Osteoblast (primary cell): ENCODE results near the gene AKAP8. TPM values are rescaled to one million over a fixed set of nuclear protein-coding genes. Genes with fewer than 3 reads are reported as not detected.
A peak's percentile ranks its signal among the peaks of the same experiment; 100 is the strongest.

Experiments
- DNase-seq: peaks from one replicate; pipeline ENCODE4 v3.0.0; 2011; ENCODE audit warnings: low spot score, mixed read lengths; ENCODE audit not compliant: insufficient read length; ENCODE audit errors: missing footprints
- H2AFZ ChIP-seq: 2 replicates; pipeline ENCODE4 v1.6.0; 2011; ENCODE audit warnings: mild to moderate bottlenecking, low read length
- H3K27ac ChIP-seq: 2 replicates; pipeline ENCODE4 v1.5.1; 2011; ENCODE audit warnings: mild to moderate bottlenecking, low read depth, low read length, moderate library complexity
- H3K27me3 ChIP-seq: 2 replicates; pipeline ENCODE4 v1.6.0; 2012; ENCODE audit warnings: mild to moderate bottlenecking, control low read depth, inconsistent platforms, low read length, moderate library complexity; ENCODE audit not compliant: insufficient read depth
- H3K36me3 ChIP-seq: 2 replicates; pipeline ENCODE4 v1.5.1; 2011; ENCODE audit warnings: mild to moderate bottlenecking, low read length, control low read depth, moderate library complexity; ENCODE audit not compliant: insufficient read depth
- H3K4me1 ChIP-seq: 2 replicates; pipeline ENCODE4 v1.5.1; 2011; ENCODE audit warnings: mild to moderate bottlenecking, low read length, control low read depth, moderate library complexity; ENCODE audit not compliant: insufficient read depth
- H3K4me2 ChIP-seq: 2 replicates; pipeline ENCODE4 v1.6.0; 2011; ENCODE audit warnings: mild to moderate bottlenecking, low read length; ENCODE audit not compliant: insufficient read depth
- H3K4me3 ChIP-seq: fragments of 200-600 bp; sonication (generic); 3 replicates; pipeline ENCODE4 v1.5.1; 2012; ENCODE audit warnings: mild to moderate bottlenecking, low read length, inconsistent platforms; ENCODE audit not compliant: insufficient read depth
- H3K79me2 ChIP-seq: 2 replicates; pipeline ENCODE4 v1.6.0; 2012; ENCODE audit warnings: mild to moderate bottlenecking, low read length, control low read depth, inconsistent platforms; ENCODE audit not compliant: insufficient read depth
- H3K9me3 ChIP-seq: 2 replicates; pipeline ENCODE4 v1.5.1; 2011; ENCODE audit warnings: low read depth, low read length, control low read depth
- H4K20me1 ChIP-seq: 2 replicates; pipeline ENCODE4 v1.6.0; 2012; ENCODE audit warnings: mild to moderate bottlenecking, low read length, control low read depth; ENCODE audit not compliant: insufficient read depth
- CTCF ChIP-seq: IDR thresholded peaks from 2 replicates; pipeline ENCODE4 v1.5.1; 2011; ENCODE audit warnings: mild to moderate bottlenecking, low read depth, low read length, moderate library complexity; ENCODE audit errors: extremely low read depth
- total RNA-seq: library from RNA; depleted of rRNA; stranded (reverse); fragments of >200 nt; gene quantifications from 2 replicates; pipeline ENCODE4 v1.2.3, GENCODE V29; 2012

AKAP8 gene
- total RNA-seq, 1 donor, result 18.1 TPM

DNA sequence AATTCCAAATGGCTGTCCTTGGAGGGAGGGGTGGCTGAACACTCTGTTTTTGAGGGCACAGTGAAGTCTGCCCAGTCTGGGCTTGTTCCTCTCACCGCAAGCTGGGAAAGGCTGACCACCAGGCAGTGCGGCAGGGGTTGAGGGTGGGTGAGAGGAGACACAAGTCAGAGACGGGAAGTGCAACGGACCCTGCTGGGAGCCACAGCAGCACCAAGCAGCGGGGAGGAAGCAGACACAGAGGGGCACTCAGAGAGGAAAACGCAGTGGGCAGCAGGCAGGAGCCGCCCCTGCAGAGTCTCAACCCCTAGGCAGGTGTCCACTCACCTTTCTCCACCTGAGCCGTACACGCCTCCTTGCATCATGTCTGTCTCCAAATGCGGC lies 23.6 kb upstream of the AKAP8 start:
- DNase-seq, result no peak
- no peaks in the 10 kb centered on the region for H3K9me3 ChIP-seq
- no peak for TF ChIP-seq CTCF
- no peak overlapping the region for H3K4me3 ChIP-seq
- no peak overlapping the region for H2AFZ ChIP-seq
- H3K27me3 ChIP-seq, result no peaks in the 10 kb centered on the region
- H3K79me2 ChIP-seq, result peaks cover 88% of the 10 kb centered on the region
- no peak overlapping the region for H3K4me2 ChIP-seq
- peaks cover 77% of the 10 kb centered on the region for H4K20me1 ChIP-seq
- H3K36me3 ChIP-seq, result peaks cover 29% of the 10 kb centered on the region
- no peaks in the 10 kb centered on the region for H3K4me1 ChIP-seq
- H3K27ac ChIP-seq, result no peak overlapping the region

DNA sequence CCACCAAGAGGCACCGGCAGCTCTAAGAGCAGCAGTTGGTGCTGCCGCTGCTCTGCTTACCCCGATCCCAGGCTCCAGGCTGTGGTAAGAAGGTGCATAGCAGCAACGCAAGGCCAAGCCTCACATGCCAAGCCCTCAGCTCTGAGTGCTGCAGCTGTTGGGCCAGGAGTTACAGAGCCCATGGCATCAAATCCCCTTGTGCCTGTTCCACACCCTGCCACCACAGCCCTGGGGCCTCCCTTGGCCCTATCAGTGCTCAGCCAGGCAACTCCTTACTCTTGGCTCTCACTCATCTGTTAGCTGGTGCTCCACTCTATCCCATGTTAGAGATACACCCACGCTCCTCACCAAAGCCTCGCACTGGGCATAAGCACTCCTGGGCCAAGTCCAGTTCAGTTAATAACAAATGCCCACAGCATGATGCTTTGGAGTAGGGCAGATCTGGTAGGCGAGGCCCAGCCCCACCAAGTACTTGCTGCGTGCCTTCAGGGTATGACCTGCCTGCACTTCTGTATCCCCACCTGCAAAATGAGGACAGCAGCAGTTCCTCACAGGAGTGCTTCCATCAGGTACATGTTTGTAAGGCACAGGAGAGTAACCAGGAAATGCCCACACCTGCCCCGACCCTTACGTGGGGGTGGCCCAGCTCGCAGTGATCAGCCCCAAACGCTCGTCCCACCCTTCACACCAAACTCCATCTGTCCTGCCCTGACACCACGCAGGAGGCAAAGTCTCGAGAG lies 23.0 kb upstream of the AKAP8 start:
- Histone ChIP-seq H3K36me3 (peaks cover 35% of the 10 kb centered on the region), H3K27ac (no peak overlapping the region), H3K27me3 (no peaks in the 10 kb centered on the region), H3K4me2 (no peak overlapping the region), H3K4me3 (no peak overlapping the region), H3K4me1 (no peaks in the 10 kb centered on the region), H2AFZ (no peak overlapping the region), H4K20me1 (peaks cover 76% of the 10 kb centered on the region), H3K9me3 (no peaks in the 10 kb centered on the region), H3K79me2 (peaks cover 88% of the 10 kb centered on the region)
- peak; percentile 54 for DNase-seq
- no peak for TF ChIP-seq CTCF

GRCh38 chr19:15401397-15401710 lies 21.8 kb upstream of the AKAP8 start:
- Histone ChIP-seq H3K27me3 (no peaks in the 10 kb centered on the region), H3K9me3 (no peaks in the 10 kb centered on the region), H2AFZ (no peak overlapping the region), H3K4me2 (no peak overlapping the region), H3K4me3 (no peak overlapping the region), H4K20me1 (peaks cover 74% of the 10 kb centered on the region), H3K36me3 (peaks cover 47% of the 10 kb centered on the region), H3K4me1 (no peaks in the 10 kb centered on the region), H3K27ac (no peak overlapping the region), H3K79me2 (peaks cover 88% of the 10 kb centered on the region)
- no peak for TF ChIP-seq CTCF
- peak; percentile 65 for DNase-seq

DNA sequence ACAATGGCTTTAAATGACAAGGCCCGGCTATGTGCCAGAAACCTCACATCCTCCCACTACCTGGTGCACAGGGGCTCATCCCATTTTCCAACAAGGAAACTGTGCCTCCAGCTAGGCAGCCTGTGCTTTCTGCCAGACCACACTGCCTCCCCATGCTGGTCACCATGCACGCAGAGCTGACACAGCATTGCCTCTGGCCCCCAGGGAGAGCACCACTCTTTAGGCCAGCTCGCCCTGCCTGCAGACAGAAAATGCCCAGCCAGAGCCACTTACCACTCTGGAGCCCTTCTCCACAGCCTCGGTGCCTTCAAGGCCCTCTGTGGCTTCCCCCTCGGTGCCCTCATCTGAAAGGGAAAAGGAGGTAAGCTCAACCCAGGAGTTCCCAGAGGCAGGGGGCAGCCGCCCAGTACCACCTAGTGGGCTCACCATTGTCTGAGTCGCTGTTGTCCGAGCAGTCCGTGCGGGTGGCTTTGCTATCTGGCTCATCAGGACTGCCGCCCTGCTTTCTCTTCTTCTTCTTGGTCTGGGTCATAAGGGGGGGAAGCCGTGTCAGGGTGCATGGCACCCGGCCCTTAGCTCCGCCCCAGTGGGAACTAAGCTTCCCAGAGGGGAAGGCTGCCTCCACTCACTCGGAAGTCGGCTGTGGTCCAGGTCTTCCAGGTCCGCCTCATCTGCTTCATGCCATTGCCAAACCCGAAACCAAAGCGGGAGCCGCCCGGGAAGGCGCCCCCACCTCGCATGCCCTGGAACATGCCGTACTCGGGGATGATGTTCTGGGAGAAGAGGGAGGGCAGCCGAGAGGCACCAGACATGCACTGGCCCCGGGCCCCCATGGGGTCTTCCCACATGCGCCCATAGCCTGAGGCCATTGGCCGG lies 21.2 kb upstream of the AKAP8 start:
- H4K20me1 ChIP-seq, result peaks cover 74% of the 10 kb centered on the region
- TF ChIP-seq CTCF, result no peak
- DNase-seq, result peak; percentile 83
- H3K27ac ChIP-seq, result no peak overlapping the region
- no peak overlapping the region for H2AFZ ChIP-seq
- H3K4me2 ChIP-seq, result no peak overlapping the region
- H3K4me1 ChIP-seq, result no peaks in the 10 kb centered on the region
- H3K9me3 ChIP-seq, result no peaks in the 10 kb centered on the region
- H3K4me3 ChIP-seq, result no peak overlapping the region
- peaks cover 50% of the 10 kb centered on the region for H3K36me3 ChIP-seq
- no peaks in the 10 kb centered on the region for H3K27me3 ChIP-seq
- H3K79me2 ChIP-seq, result peaks cover 87% of the 10 kb centered on the region
